Caco-2 (cell line): ENCODE data around the gene ARHGEF9. TPM values are rescaled to one million over a fixed set of nuclear protein-coding genes. Genes with fewer than 3 reads are reported as not detected.

ENCODE experiments used
- BruUV-seq: library from RNA; stranded (reverse); fragments of 400-500 nt; replicated peaks from 2 replicates; lab custom pipeline; 2021; lab: Mats Ljungman, UMichigan
- CTCF ChIA-PET: fragments of 300-600 bp; sonication (Branson Sonifier 250); formaldehyde crosslinking; loops from one replicate; lab custom pipeline; 2022; ENCODE audit warnings: antibody characterized with exemption; lab: Charles Lee
- POLR2A ChIA-PET: fragments of 300-600 bp; sonication (Branson Sonifier 250); formaldehyde crosslinking; loops from one replicate; lab custom pipeline; 2022; ENCODE audit warnings: antibody characterized with exemption; lab: Charles Lee
- DNase-seq, 2 experiments: peaks; one replicate each; pipeline versions ENCODE4 v3.0.0 to v3.0.0-alpha.2; 2020 to 2022
- H3K27me3 ChIP-seq: replicated peaks from 2 replicates; pipeline ENCODE4 v1.6.0; 2011; ENCODE audit warnings: low read length; ENCODE audit not compliant: control insufficient read depth, insufficient read depth
- H3K36me3 ChIP-seq: 2 replicates; pipeline ENCODE4 v1.5.1; 2011; ENCODE audit warnings: low read length; ENCODE audit not compliant: control insufficient read depth, insufficient read depth
- H3K4me1 ChIP-seq: fragments of 250-450 bp; sonication (Bioruptor Pico); 2 replicates; pipeline ENCODE4 v1.5.1; 2020; ENCODE audit warnings: mild to moderate bottlenecking
- H3K4me3 ChIP-seq: 2 replicates; pipeline ENCODE4 v1.5.1; 2011; ENCODE audit warnings: low read depth, mild to moderate bottlenecking, control low read depth, low read length
- H3K9me3 ChIP-seq: fragments of 250-450 bp; sonication (Bioruptor Pico); 2 replicates; pipeline ENCODE4 v1.5.1; 2020; ENCODE audit warnings: mild to moderate bottlenecking, moderate library complexity
- H3K27ac Mint-ChIP-seq: one replicate; pipeline ENCODE4 v1.8.0; 2022; ENCODE audit warnings: mixed read lengths; ENCODE audit not compliant: unreplicated experiment
- H3K27me3 Mint-ChIP-seq: one replicate; pipeline ENCODE4 v1.8.0; 2022; ENCODE audit warnings: mixed read lengths; ENCODE audit not compliant: insufficient read depth, unreplicated experiment
- H3K36me3 Mint-ChIP-seq: one replicate; pipeline ENCODE4 v1.8.0; 2022; ENCODE audit warnings: mild to moderate bottlenecking, mixed read lengths; ENCODE audit not compliant: insufficient read depth, unreplicated experiment
- H3K4me1 Mint-ChIP-seq: one replicate; pipeline ENCODE4 v1.8.0; 2022; ENCODE audit warnings: low read depth, mixed read lengths; ENCODE audit not compliant: unreplicated experiment
- H3K4me3 Mint-ChIP-seq: one replicate; pipeline ENCODE4 v1.8.0; 2022; ENCODE audit warnings: mild to moderate bottlenecking, moderate library complexity, mixed read lengths; ENCODE audit not compliant: unreplicated experiment
- H3K9me3 Mint-ChIP-seq: one replicate; pipeline ENCODE4 v1.8.0; 2022; ENCODE audit warnings: mixed read lengths; ENCODE audit not compliant: unreplicated experiment
- CTCF ChIP-seq, 2 experiments: fragments of 200-600 bp in 1 of 2; IDR thresholded peaks; 1 replicate in 1 of 2; 2 replicates in 1 of 2; pipeline versions ENCODE4 v1.5.1 to v1.8.0; 2011 to 2022; ENCODE audit warnings: antibody characterized with exemption in 1 of 2, control low read depth in 1 of 2, inconsistent platforms in 1 of 2, low read depth in 1 of 2, low read length in 1 of 2, mild to moderate bottlenecking in 1 of 2, moderate library complexity in 1 of 2; ENCODE audit not compliant: insufficient read depth in 1 of 2, severe bottlenecking in 1 of 2, unreplicated experiment in 1 of 2
- intact Hi-C: fragments of 100-400 bp; cut with micrococcal nuclease; formaldehyde crosslinking; loops from one replicate; pipeline ENCODE4 v1.10.0; 2022; ENCODE audit not compliant: unreplicated experiment
- total RNA-seq: library from RNA; stranded (reverse); gene quantifications from 2 replicates; pipeline ENCODE4 v1.2.3, GENCODE V29; 2022

The ARHGEF9 gene
- total RNA-seq, 1 experiment from 2014 or later = 9.8 TPM

- no peak for DNase-seq
- H3K36me3 ChIP-seq = no peaks in the 10 kb centered on the region
- H3K27me3 Mint-ChIP-seq = no peaks in the 10 kb centered on the region
- BruUV-seq = no TSS peak
- no peak overlapping the region for H3K4me3 Mint-ChIP-seq
- H3K27me3 ChIP-seq = no peaks in the 10 kb centered on the region
- intact Hi-C loops = no loop called here
- no peak overlapping the region for H3K27ac Mint-ChIP-seq
- H3K36me3 Mint-ChIP-seq = no peaks in the 10 kb centered on the region
- H3K4me1 ChIP-seq = no peaks in the 10 kb centered on the region
- H3K4me3 ChIP-seq = no peak overlapping the region
- no peaks in the 10 kb centered on the region for H3K9me3 ChIP-seq
- CTCF ChIA-PET = no interaction called here
- H3K4me1 Mint-ChIP-seq = no peaks in the 10 kb centered on the region
- no peaks in the 10 kb centered on the region for H3K9me3 Mint-ChIP-seq
- POLR2A ChIA-PET = no interaction called here
- TF ChIP-seq CTCF (IDR thresholded peaks at IDR 0.05; ENCODE audit: insufficient read depth in 1 of 2, low read depth in 1 of 2, low read length in 1 of 2, severe bottlenecking in 1 of 2, unreplicated experiment in 1 of 2) = no peak
These were observed 32.7 kb upstream of the ARHGEF9 start for GRCh38 chrX:63817696-63818095.

GRCh38 chrX:63812823-63813222 is 27.8 kb upstream of the ARHGEF9 start:
- no TSS peak for BruUV-seq
- no peaks in the 10 kb centered on the region for H3K9me3 ChIP-seq
- Mint-ChIP-seq H3K27ac (no peak overlapping the region), H3K4me1 (no peaks in the 10 kb centered on the region), H3K36me3 (no peaks in the 10 kb centered on the region), H3K9me3 (no peaks in the 10 kb centered on the region), H3K27me3 (no peaks in the 10 kb centered on the region), H3K4me3 (no peak overlapping the region)
- no peak overlapping the region for H3K4me3 ChIP-seq
- H3K4me1 ChIP-seq = no peaks in the 10 kb centered on the region
- intact Hi-C loops = no loop called here
- ChIA-PET POLR2A (no interaction called here), CTCF (no interaction called here)
- no peak for DNase-seq
- H3K27me3 ChIP-seq = no peaks in the 10 kb centered on the region
- TF ChIP-seq CTCF (IDR thresholded peaks at IDR 0.05; ENCODE audit: insufficient read depth in 1 of 2, low read depth in 1 of 2, low read length in 1 of 2, severe bottlenecking in 1 of 2, unreplicated experiment in 1 of 2) = no peak
- H3K36me3 ChIP-seq = no peaks in the 10 kb centered on the region

- H3K27me3 ChIP-seq = no peaks in the 10 kb centered on the region
- no peaks in the 10 kb centered on the region for H3K36me3 ChIP-seq
- no peak overlapping the region for H3K4me3 ChIP-seq
- no peaks in the 10 kb centered on the region for H3K4me1 ChIP-seq
- POLR2A ChIA-PET = no interaction called here
- DNase-seq = no peak
- Mint-ChIP-seq H3K9me3 (no peaks in the 10 kb centered on the region), H3K4me3 (no peak overlapping the region), H3K27ac (no peak overlapping the region), H3K4me1 (no peaks in the 10 kb centered on the region), H3K27me3 (no peaks in the 10 kb centered on the region), H3K36me3 (no peaks in the 10 kb centered on the region)
- CTCF ChIA-PET = no interaction called here
- intact Hi-C loops = no loop called here
- no peak for TF ChIP-seq CTCF (IDR thresholded peaks at IDR 0.05; ENCODE audit: insufficient read depth in 1 of 2, low read depth in 1 of 2, low read length in 1 of 2, severe bottlenecking in 1 of 2, unreplicated experiment in 1 of 2)
- BruUV-seq = no TSS peak
- H3K9me3 ChIP-seq = no peaks in the 10 kb centered on the region
These were observed 25.7 kb upstream of the ARHGEF9 start for GRCh38 chrX:63810746-63811145.
